ENCODE results near the gene ATG4B.
A peak's percentile ranks its signal among the peaks of the same experiment; 100 is the strongest.

ATG4B gene

DNA sequence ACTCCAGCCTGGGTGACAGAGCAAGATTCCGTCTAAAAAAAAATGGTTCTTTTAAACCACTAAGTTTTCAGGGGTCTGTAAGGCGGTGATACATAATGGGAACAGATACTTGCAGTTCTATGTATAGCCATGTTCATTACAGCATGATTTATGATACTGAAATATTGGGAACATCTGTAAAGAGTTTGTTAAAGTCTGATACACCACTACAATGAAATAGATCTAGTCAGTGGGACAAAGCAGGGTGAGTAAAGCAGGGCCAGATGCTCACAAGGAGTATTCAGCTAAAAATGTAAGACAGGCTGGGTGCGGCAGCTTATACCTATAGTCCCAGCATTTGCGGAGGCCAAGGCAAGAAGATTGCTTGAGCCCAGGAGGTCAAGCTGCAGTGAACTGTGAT, 58.2 kb downstream of the ATG4B start:
- no peak for DNase-seq

DNA sequence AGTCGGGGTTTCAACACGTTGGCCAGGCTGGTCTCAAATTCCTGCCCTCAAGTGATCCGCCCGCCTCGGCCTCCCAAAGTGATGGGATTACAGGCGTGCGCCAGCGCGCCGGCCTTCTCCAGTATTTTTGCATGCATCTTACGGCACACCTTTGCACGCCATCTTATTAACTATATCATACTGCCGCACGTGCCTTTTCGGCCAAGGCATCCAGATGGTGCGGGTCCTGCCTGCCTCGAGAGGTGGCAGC, 63.6 kb downstream of the ATG4B start:
- no peak for DNase-seq

DNA sequence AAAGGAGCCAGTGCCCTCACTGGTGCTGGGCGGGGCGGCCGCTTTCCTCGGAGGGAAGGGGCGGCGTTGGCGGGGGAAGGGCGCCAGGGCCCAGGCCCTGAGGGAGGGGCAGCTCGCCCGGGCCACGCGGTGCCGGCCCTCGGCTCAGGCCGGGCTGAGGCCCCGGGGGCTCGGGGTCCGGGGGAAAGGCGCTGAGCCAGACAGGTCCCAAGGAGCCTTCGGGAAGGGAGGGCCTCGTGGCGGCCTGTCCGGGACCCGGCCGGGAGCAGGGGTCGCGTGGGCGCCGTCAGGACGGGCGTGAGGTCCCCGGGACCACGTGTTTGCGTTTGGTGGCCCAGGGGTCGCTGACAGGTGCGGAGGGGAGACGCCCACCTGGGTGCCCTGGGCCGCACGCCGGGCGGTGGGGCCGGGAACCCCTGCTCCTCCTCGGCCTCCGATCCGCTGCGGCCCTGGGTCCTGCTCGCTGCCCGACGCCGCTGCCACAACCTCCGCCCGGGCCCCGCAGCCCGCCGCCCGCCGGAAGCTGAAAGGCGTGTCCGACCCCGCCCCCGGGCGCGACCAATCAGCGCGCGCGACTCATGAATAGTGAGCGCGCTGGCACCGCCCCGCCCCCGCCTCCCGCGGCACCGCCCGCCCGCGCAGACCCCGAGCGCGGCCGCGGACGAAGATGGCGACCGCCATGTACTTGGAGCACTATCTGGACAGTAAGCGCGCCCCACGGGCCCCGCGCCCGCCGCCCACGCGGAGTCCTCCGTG, 64.1 kb downstream of the ATG4B start, which contains the start of gene ING5:
Gene ING5 (plus strand): TSS at position 641 of the 756 bp plus-strand sequence. CDS start 27 bp downstream, at position 668.
- peak; percentile 96 for DNase-seq

DNA sequence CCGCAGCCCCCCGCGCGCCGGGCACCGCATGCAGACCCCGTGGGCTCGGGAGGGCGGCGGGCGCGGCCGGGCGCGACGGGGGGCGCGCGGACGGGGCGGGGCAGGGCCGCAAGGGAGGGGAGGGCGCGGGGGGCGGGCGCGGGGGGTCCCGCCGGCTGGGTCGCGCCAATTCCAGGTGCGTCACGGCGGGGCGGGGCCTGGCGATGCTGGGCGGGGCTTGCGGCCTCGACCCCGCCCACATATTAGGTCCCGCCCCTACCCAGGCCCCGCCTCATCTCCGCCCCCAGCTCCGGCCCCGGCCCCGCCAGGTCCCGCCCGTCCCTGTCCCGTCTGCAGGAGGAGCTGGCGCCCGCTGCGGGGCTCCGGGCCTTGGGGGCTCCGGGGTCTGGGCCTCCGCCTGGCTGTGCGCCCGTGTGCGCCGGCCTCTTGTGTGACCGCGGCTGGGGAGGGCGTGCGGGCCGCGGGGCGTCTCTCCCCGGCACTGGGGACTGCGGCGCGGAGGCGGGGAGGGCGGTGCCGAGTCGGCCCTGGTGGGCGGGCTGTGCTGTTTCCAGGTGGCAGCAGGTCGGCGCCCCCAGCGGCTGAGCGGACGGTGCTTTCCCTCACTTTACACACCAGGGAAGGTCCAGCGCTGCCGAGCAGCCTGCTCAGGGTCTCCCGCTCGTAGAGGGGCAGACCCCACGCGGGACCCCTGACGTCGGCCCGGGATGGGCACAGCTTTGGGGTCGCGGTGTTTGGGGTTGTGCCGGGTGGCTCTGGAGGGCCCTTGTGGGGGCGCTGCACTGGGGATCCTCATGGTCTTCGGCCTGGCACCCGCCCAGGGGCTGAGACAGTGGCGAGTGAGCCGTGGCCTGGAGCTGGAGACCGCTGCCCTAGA, 64.9 kb downstream of the ATG4B start:
- peak; percentile 88 for DNase-seq

DNA sequence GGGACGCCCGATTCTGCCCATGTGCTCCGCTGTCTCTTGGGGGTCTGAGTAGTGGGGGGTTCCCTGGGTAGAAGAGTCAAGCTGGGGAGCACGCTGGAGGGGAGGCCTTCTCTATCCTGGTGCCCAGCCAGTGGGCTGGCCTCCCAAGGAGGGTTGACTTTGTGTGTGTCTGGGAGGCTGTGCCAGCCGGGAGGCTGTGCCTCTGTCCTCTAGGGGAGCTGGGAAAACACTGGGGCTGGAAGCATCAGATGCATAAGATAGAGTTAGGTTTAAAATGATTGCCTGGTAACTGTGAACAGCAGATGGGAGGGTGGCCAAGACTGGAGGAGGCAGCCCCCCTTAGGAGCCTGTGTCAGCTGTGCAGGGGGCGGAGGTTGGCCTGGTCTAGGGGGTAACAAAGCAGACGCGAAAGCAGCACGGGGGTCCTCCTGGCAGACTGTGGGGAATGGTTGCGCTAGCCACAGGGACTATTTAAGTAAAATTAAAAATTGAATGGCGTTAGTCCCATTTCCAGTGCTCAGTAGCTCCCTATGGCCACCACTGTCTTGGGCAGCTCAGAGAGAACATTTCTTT, 65.6 kb downstream of the ATG4B start:
- no peak for DNase-seq

DNA sequence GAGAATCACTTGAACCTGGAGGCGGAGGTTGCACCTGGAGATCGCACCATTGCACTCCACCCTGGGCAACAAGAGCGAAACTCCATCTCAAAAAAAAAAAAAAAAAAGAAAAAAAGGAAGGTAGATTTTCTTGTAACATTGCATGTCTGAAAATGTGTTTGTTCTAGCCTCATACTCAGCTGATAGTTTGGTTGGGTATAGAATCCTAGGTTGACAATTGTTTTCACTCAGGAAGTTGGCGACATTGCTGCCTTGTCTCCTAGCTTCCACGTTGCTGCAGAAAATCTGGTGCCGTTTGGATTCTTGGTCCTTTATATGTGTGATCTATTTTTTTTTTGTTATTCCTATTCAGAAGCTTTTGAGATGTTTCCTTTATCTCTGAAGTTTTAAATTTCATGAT, 69.0 kb downstream of the ATG4B start:
- no peak for DNase-seq

DNA sequence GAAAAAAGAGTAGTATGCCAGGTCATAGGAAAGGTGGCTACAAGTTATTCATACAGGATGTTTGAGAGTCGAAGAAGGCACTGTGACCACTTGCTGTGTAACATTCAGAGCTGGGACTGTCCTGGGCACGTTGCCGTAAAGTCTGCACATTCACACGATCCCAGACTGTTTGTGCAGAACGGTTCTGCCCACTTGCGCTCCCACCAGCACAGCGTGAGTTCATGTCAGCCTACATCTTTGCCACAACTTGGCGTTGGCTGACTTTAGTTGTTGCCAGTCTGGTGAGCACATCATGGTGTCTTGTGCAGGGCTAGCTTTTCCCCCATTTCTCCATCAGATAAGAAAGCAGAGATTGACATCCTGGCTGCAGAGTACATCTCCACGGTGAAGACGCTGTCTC, 71.4 kb downstream of the ATG4B start:
- no peak for DNase-seq

DNA sequence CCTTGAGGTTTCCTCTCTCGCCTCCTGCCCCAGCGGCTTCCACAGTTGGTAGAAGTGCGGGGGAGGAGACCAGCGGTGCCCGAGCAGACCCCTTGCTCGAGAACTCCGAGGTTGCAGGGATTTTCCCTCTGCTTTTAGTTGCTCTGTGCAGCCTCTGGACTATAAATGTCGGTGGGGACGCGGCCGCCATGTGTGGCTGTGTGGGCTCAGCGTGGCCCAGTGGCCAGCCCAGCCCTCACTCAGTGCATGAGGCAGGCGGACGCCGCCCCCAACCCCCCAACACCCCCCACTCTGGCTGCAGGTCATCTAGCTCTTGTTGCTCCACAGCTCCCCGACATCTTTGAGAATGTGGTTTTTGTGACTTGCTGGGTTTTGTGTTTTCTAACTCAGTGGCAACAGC, 81.6 kb downstream of the ATG4B start:
- DNase-seq = no peak

DNA sequence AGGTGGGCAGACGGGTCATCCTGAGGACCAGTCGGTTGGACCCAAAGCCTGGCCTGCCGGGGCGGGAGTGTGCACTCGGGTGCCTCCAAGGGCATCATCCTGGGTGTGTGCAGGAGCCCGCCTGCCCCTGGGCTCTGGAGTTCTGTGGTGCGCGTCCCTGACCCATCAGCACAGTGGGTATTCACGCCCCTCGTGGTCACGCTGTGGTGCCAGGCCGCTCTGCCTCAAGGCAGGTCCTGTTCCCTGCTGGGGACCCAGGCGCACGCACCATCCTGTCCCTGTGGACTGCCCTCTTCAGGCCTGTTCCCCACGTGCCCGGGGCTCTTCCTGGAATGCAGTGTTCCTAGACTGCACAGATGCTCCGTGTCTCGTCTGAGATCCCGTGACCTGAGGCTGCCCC, 82.6 kb downstream of the ATG4B start:
- no peak for DNase-seq

DNA sequence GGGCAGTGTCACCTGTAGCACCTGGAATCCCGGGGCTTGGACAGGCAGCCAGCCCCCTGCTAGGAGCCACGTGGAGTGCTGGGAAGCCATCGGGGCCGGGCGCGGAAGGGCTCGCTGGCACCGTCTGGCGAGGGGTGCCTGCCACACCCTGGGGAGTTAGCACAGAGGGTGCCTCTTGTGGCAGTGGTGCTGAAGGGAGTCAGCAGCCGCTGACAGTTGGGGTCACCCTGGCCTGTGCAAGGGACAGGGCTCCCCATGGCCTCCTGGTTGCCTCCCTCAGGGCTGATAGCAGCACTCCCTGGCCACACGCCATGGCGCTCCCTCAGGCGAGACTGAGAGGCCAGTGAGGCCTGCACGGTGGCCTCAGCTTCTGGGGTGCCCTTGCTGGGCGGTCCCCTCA, 83.1 kb downstream of the ATG4B start:
- no peak for DNase-seq

DNA sequence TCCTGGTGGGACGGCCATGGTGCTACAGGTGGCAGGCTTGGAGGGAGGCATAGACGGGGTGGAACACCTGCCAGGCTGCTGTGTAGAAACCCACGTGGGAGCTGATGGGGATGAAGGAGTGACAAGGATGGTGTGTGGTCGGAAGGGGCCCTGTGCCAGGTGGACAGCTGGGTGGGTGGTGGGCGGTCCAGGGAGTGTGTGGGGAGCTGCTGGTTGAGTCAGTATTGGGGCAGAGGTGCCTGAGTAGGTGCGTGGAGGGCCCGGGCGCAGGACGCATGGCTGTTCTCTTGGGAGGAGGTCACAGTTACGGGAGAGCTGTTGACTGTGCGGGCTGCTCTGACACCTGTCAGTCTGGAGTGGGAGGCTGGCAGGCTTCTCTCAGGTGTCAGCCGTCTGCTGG, 84.4 kb downstream of the ATG4B start:
- DNase-seq = no peak

DNA sequence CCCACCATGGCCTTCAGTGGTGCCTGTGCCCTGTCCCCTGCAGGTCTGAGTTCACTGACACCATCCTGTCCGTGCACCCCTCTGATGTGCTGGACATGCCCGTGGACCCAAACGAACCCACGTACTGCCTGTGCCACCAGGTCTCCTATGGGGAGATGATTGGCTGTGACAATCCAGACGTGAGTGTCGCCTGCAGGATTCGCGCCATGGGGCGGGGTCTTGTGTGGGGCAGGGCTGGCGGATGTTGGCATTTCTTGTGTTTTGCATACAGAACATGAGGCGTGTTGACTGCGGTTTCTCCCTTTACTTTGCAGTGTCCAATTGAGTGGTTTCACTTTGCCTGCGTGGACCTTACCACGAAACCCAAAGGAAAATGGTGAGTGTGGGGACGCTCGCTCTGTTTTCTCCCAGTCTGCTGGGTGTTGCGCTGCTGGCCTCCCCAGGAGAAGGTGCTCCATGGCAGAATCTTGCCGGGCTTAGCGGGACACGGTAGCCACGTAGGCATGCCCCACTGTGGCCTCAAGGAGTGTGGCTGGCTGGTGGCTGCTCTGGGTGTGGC, 85.5 kb downstream of the ATG4B start:
- DNase-seq = no peak

Data from stimulated activated CD4-positive, alpha-beta T cell treated with anti-CD3 and anti-CD28 coated beads, Interleukin-1b, Interleukin-23, amount 100 ng/mL, for 48 hours (primary cell).